H9 (cell line): ENCODE results near the gene VSTM4. TPM values are rescaled to one million over a fixed set of nuclear protein-coding genes. Genes with fewer than 3 reads are reported as not detected.

Experiments used
- DNase-seq: peaks from one replicate; pipeline ENCODE4 v3.0.0-alpha.2; 2017
- H2AFZ ChIP-seq: one replicate; pipeline ENCODE4 v1.6.1; 2013; ENCODE audit warnings: mild to moderate bottlenecking, low read length, control low read depth, moderate library complexity
- H2AK5ac ChIP-seq: 2 replicates; pipeline ENCODE4 v1.6.1; 2013; ENCODE audit warnings: low read length, control low read depth, mixed read lengths; ENCODE audit not compliant: insufficient read length
- H2BK120ac ChIP-seq: one replicate; pipeline ENCODE4 v1.6.1; 2013; ENCODE audit warnings: low read depth, mild to moderate bottlenecking, low read length, control low read depth, inconsistent platforms; ENCODE audit not compliant: poor library complexity, severe bottlenecking
- H2BK12ac ChIP-seq: 2 replicates; pipeline ENCODE4 v1.6.1; 2013; ENCODE audit warnings: low read length, control low read depth, mixed read lengths, low read depth; ENCODE audit not compliant: insufficient read length
- H2BK15ac ChIP-seq: 2 replicates; pipeline ENCODE4 v1.6.1; 2013; ENCODE audit warnings: low read depth, low read length, control low read depth
- H2BK20ac ChIP-seq: one replicate; pipeline ENCODE4 v1.6.1; 2013; ENCODE audit warnings: low read depth, mild to moderate bottlenecking, low read length, control low read depth, inconsistent platforms; ENCODE audit not compliant: poor library complexity, severe bottlenecking
- H2BK5ac ChIP-seq: 2 replicates; pipeline ENCODE4 v1.6.1; 2013; ENCODE audit warnings: low read length, control low read depth, mixed read lengths; ENCODE audit not compliant: insufficient read length
- H3K14ac ChIP-seq: 2 replicates; pipeline ENCODE4 v1.6.1; 2013; ENCODE audit warnings: low read length, control low read depth; ENCODE audit not compliant: insufficient read depth
- H3K18ac ChIP-seq: 2 replicates; pipeline ENCODE4 v1.6.1; 2013; ENCODE audit warnings: low read depth, mild to moderate bottlenecking, mixed read lengths, low read length, control low read depth; ENCODE audit not compliant: insufficient read length
- H3K23ac ChIP-seq: 2 replicates; pipeline ENCODE4 v1.6.1; 2013; ENCODE audit warnings: low read length, control low read depth, mixed read lengths, low read depth; ENCODE audit not compliant: insufficient read length
- H3K23me2 ChIP-seq: 2 replicates; pipeline ENCODE4 v1.6.1; 2013; ENCODE audit warnings: low read depth, mild to moderate bottlenecking, mixed read lengths, low read length, control low read depth; ENCODE audit not compliant: insufficient read length, poor library complexity, severe bottlenecking
- H3K27ac ChIP-seq: 2 replicates; pipeline ENCODE4 v1.5.1; 2013; ENCODE audit warnings: low read length, control low read depth, mixed read lengths, low read depth; ENCODE audit not compliant: insufficient read length
- H3K27me3 ChIP-seq: 2 replicates; pipeline ENCODE4 v1.6.1; 2013; ENCODE audit warnings: low read length, control low read depth, inconsistent platforms; ENCODE audit not compliant: insufficient read depth
- H3K4ac ChIP-seq: 2 replicates; pipeline ENCODE4 v1.6.1; 2013; ENCODE audit warnings: low read depth, mild to moderate bottlenecking, control low read depth, inconsistent platforms, low read length, moderate library complexity
- H3K4me1 ChIP-seq: 2 replicates; pipeline ENCODE4 v1.6.1; 2013; ENCODE audit warnings: low read length, control low read depth, inconsistent platforms; ENCODE audit not compliant: insufficient read depth
- H3K4me2 ChIP-seq: 2 replicates; pipeline ENCODE4 v1.6.1; 2013; ENCODE audit warnings: low read length, control low read depth, mixed read lengths; ENCODE audit not compliant: insufficient read length, insufficient read depth
- H3K56ac ChIP-seq: 2 replicates; pipeline ENCODE4 v1.6.1; 2013; ENCODE audit warnings: low read depth, mild to moderate bottlenecking, mixed read lengths, low read length, control low read depth; ENCODE audit not compliant: insufficient read length
- H3K79me1 ChIP-seq: 2 replicates; pipeline ENCODE4 v1.6.1; 2013; ENCODE audit warnings: low read depth, mild to moderate bottlenecking, moderate library complexity, low read length, control low read depth, inconsistent platforms; ENCODE audit not compliant: insufficient read depth, poor library complexity, severe bottlenecking
- H3K79me2 ChIP-seq: 2 replicates; pipeline ENCODE4 v1.6.1; 2013; ENCODE audit warnings: low read length, control low read depth, inconsistent platforms; ENCODE audit not compliant: insufficient read depth
- H3K9ac ChIP-seq: 2 replicates; pipeline ENCODE4 v1.6.1; 2013; ENCODE audit warnings: low read length, control low read depth, mixed read lengths; ENCODE audit not compliant: insufficient read length; ENCODE audit errors: extremely low read depth
- H3K9me3 ChIP-seq: one replicate; pipeline ENCODE4 v1.6.1; 2013; ENCODE audit warnings: low read depth, low read length, inconsistent platforms; ENCODE audit not compliant: control insufficient read depth
- H3T11ph ChIP-seq: one replicate; pipeline ENCODE4 v1.6.1; 2013; ENCODE audit warnings: mild to moderate bottlenecking, low read length, control low read depth, inconsistent platforms
- H4K20me1 ChIP-seq: one replicate; pipeline ENCODE4 v1.6.1; 2013; ENCODE audit not compliant: control insufficient read depth, insufficient read length, insufficient read depth
- H4K5ac ChIP-seq: 2 replicates; pipeline ENCODE4 v1.6.1; 2013; ENCODE audit warnings: low read depth, mild to moderate bottlenecking, mixed read lengths, low read length, control low read depth; ENCODE audit not compliant: insufficient read length
- H4K8ac ChIP-seq: replicated peaks from 2 replicates; pipeline ENCODE4 v1.6.1; 2013; ENCODE audit warnings: low read length, control low read depth, mixed read lengths, low read depth; ENCODE audit not compliant: insufficient read length
- H4K91ac ChIP-seq: 2 replicates; pipeline ENCODE4 v1.6.1; 2013; ENCODE audit warnings: low read depth, mild to moderate bottlenecking, moderate library complexity, mixed read lengths, low read length, control low read depth; ENCODE audit not compliant: insufficient read length
- H3K27ac Mint-ChIP-seq, 3 experiments: 2 replicates in 2 of 3; 3 replicates in 1 of 3; pipeline ENCODE4 v1.8.0; 2020 to 2021; ENCODE audit warnings: mixed read lengths in 3 of 3, mild to moderate bottlenecking in 1 of 3, moderate library complexity in 1 of 3
- H3K27me3 Mint-ChIP-seq: 2 replicates; pipeline ENCODE4 v1.8.0; 2021; ENCODE audit warnings: low read depth, mild to moderate bottlenecking, moderate library complexity, mixed read lengths
- H3K36me3 Mint-ChIP-seq, 3 experiments: 2 replicates in 2 of 3; 3 replicates in 1 of 3; pipeline ENCODE4 v1.8.0; 2020 to 2021; ENCODE audit warnings: low read depth in 3 of 3, mixed read lengths in 3 of 3; ENCODE audit not compliant: insufficient read depth in 1 of 3
- H3K4me1 Mint-ChIP-seq, 2 experiments: 2 replicates each; pipeline ENCODE4 v1.8.0; 2020; ENCODE audit warnings: mixed read lengths in 2 of 2
- H3K4me3 Mint-ChIP-seq, 2 experiments: 2 replicates in 1 of 2; 3 replicates in 1 of 2; pipeline ENCODE4 v1.8.0; 2020 to 2021; ENCODE audit warnings: mild to moderate bottlenecking in 2 of 2, mixed read lengths in 2 of 2, moderate library complexity in 1 of 2
- H3K9me3 Mint-ChIP-seq, 2 experiments: 2 replicates in 1 of 2; 3 replicates in 1 of 2; pipeline ENCODE4 v1.8.0; 2020; ENCODE audit warnings: mild to moderate bottlenecking in 2 of 2, mixed read lengths in 2 of 2, moderate library complexity in 1 of 2
- WGBS: extraction: QIAGEN DNeasy Blood & Tissue Kit; methylation state at CpG from one replicate; pipeline ENCODE4 v1.1.7; 2013; ENCODE audit warnings: missing lambda C conversion rate, low lambda C conversion rate, mixed read lengths; ENCODE audit not compliant: insufficient read length; ENCODE audit errors: extremely low coverage; 5-methylcytosine and 5-hydroxymethylcytosine counted together
- total RNA-seq: library from RNA; stranded (reverse); gene quantifications from 2 replicates; pipeline ENCODE4 v1.2.1, GENCODE V29; 2021
- TF ChIP-seq, protein P1 (sequence below): fragments of 200-600 bp; sonication (generic); conservative IDR thresholded peaks from 3 replicates; pipeline ENCODE4 v1.8.0; 2021; ENCODE audit warnings: antibody characterized with exemption, mild to moderate bottlenecking

VSTM4 gene
- total RNA-seq, 1 experiment from 2014 or later, result 0.44 TPM

- Histone ChIP-seq H3K14ac (no peak overlapping the region), H2BK12ac (no peak overlapping the region), H3K4ac (no peak overlapping the region), H3K4me1 (no peaks in the 10 kb centered on the region), H3K79me2 (no peaks in the 10 kb centered on the region), H3K9me3 (no peaks in the 10 kb centered on the region), H3K27me3 (no peaks in the 10 kb centered on the region), H3K23ac (no peak overlapping the region), H3K56ac (no peak overlapping the region), H3K27ac (no peak overlapping the region), H3K79me1 (no peaks in the 10 kb centered on the region), H3K9ac (no peak overlapping the region), H3K4me2 (no peak overlapping the region), H4K8ac (no peak overlapping the region), H3K18ac (no peak overlapping the region), H4K91ac (no peak overlapping the region), H2BK20ac (no peak overlapping the region), H2AFZ (no peak overlapping the region), H2BK15ac (no peak overlapping the region), H2BK120ac (no peak overlapping the region), H2AK5ac (no peak overlapping the region), H3T11ph (no peak overlapping the region), H4K20me1 (no peaks in the 10 kb centered on the region), H2BK5ac (no peak overlapping the region), H3K23me2 (no peaks in the 10 kb centered on the region), H4K5ac (no peak overlapping the region)
- H3K4me1 Mint-ChIP-seq, result no peaks in the 10 kb centered on the region
- H3K36me3 Mint-ChIP-seq, result no peaks in the 10 kb centered on the region
- H3K4me3 Mint-ChIP-seq, result no peak overlapping the region
- H3K27ac Mint-ChIP-seq, result no peak overlapping the region
- H3K9me3 Mint-ChIP-seq, result no peaks in the 10 kb centered on the region
- DNase-seq, result no peak
- TF ChIP-seq, protein P1, sequence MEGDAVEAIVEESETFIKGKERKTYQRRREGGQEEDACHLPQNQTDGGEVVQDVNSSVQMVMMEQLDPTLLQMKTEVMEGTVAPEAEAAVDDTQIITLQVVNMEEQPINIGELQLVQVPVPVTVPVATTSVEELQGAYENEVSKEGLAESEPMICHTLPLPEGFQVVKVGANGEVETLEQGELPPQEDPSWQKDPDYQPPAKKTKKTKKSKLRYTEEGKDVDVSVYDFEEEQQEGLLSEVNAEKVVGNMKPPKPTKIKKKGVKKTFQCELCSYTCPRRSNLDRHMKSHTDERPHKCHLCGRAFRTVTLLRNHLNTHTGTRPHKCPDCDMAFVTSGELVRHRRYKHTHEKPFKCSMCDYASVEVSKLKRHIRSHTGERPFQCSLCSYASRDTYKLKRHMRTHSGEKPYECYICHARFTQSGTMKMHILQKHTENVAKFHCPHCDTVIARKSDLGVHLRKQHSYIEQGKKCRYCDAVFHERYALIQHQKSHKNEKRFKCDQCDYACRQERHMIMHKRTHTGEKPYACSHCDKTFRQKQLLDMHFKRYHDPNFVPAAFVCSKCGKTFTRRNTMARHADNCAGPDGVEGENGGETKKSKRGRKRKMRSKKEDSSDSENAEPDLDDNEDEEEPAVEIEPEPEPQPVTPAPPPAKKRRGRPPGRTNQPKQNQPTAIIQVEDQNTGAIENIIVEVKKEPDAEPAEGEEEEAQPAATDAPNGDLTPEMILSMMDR, result no peak
- WGBS, result no CpG with 5 or more reads among the region's 3 CpGs
- H3K27me3 Mint-ChIP-seq, result peaks cover 3% of the 10 kb centered on the region
Measured at GRCh38 chr10:49024484-49024883, 90.8 kb downstream of the VSTM4 start.
